Measurements from ENCODE around the gene LGALS3BP. TPM values are rescaled to one million over a fixed set of nuclear protein-coding genes. Genes with fewer than 3 reads are reported as not detected.

LGALS3BP gene
- total RNA-seq, 1 donor from 2014 or later = 417 TPM

DNA sequence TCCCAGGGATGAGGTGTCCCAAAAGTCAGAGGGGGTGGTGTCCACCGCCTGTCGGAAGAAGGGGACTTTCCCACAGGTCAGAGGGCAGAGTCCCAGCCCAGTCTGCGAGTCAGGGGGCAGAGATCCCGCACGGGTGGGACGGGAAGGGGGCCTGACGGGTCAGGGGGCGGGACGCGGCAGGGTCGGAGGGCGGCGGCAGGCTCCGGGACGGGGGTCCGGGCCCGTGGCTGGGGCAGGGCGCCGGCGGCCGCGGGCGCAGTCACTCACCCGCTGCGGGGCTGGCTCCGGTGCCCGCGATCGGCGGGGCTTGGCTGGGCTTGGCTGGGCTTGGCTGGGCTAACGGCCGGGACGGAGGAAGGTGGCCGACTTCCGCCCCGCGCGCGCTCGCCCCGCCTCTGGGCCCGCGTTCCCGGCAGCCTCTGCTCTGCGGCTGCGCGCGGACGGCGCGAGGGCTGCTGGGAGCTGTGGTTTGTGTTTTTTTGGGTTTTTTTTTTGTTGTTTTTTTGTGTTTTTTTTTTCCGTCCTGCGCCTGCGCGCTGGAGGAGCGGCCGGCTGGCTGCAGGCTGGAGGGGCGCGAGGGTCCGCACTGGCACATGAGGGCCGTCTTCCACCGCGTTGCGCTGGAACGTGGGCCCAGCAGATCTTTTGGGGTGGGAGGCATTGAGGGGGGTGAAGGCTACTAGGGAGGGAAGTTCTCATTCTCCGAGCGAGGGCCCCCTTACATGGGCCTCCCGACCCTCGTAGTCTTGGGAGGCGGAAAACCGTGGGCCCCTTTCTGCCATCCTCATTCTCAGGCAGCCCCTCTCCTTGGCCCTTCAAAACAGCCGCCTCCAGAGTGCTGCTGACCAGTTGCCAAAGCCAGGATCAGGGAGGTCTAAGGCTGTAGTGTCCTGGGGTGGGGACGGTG, 29.9 kb upstream of the LGALS3BP start, which contains the start of gene CANT1:
CANT1 (minus strand) TSS at position 368 of the 907 bp plus-strand sequence. CDS start 12,142 bp downstream, outside the sequence.
- TF ChIP-seq, protein P1, sequence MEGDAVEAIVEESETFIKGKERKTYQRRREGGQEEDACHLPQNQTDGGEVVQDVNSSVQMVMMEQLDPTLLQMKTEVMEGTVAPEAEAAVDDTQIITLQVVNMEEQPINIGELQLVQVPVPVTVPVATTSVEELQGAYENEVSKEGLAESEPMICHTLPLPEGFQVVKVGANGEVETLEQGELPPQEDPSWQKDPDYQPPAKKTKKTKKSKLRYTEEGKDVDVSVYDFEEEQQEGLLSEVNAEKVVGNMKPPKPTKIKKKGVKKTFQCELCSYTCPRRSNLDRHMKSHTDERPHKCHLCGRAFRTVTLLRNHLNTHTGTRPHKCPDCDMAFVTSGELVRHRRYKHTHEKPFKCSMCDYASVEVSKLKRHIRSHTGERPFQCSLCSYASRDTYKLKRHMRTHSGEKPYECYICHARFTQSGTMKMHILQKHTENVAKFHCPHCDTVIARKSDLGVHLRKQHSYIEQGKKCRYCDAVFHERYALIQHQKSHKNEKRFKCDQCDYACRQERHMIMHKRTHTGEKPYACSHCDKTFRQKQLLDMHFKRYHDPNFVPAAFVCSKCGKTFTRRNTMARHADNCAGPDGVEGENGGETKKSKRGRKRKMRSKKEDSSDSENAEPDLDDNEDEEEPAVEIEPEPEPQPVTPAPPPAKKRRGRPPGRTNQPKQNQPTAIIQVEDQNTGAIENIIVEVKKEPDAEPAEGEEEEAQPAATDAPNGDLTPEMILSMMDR (IDR thresholded peaks at IDR 0.05) = no peak
- Histone ChIP-seq H3K9me3 (no peaks in the 10 kb centered on the region), H3K4me3 (peak within 1 kb of the TSS; percentile 75), H3K36me3 (no peaks in the 10 kb centered on the region), H3K27ac (peak within 1 kb of the TSS; percentile 94), H3K4me1 (peaks cover 46% of the 10 kb centered on the region), H3K27me3 (ENCODE audit: low read depth) (no peaks in the 10 kb centered on the region)
- peak; percentile 95 to 96 for ATAC-seq
- DNase-seq = peak; percentile 90
- intact Hi-C loops (cut with DNase I) = no loop called here

DNA sequence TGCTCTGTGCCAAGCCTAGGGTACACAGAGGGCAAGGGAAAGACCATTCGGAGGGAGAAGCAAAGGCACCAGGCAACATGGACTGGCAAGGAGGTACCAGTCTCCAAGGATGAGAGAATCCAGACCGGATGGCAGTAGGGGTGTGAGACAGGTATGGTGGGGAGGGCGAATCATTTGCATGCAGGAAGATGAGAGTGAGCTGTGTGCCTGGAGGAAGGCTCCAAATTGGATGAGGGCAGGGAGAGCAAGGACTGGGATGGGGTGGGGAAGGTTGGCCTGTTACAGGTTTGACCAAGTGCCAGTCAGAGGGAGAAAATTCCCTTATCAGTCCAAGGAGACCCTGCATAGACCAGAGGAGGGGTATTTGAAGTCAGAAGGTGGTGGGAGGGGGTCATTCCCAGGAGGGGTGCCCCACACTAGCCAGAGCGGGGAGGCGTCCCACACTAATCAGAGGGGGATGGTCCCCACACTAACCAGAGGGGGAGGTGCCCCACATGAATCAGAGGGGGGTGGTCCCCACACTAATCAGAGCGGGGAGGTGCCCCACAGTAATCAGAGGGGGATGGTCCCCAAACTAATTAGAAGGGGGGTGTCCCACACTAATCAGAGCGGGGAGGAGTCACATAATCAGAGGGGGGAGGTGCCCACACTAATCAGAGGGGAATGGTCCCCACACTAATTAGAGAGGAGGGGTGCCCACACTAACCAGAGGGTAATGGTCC, 29.1 kb upstream of the LGALS3BP start:
- ATAC-seq = no peak
- no peak for DNase-seq
- H3K36me3 ChIP-seq = no peaks in the 10 kb centered on the region
- H3K4me3 ChIP-seq = peak overlapping the region; percentile 75
- no peaks in the 10 kb centered on the region for H3K27me3 ChIP-seq (ENCODE audit: low read depth)
- H3K27ac ChIP-seq = peak overlapping the region; percentile 94
- intact Hi-C loops (cut with DNase I) = no loop called here
- H3K9me3 ChIP-seq = no peaks in the 10 kb centered on the region
- H3K4me1 ChIP-seq = peaks cover 46% of the 10 kb centered on the region
- TF ChIP-seq, protein P1 (IDR thresholded peaks at IDR 0.05) = no peak

DNA sequence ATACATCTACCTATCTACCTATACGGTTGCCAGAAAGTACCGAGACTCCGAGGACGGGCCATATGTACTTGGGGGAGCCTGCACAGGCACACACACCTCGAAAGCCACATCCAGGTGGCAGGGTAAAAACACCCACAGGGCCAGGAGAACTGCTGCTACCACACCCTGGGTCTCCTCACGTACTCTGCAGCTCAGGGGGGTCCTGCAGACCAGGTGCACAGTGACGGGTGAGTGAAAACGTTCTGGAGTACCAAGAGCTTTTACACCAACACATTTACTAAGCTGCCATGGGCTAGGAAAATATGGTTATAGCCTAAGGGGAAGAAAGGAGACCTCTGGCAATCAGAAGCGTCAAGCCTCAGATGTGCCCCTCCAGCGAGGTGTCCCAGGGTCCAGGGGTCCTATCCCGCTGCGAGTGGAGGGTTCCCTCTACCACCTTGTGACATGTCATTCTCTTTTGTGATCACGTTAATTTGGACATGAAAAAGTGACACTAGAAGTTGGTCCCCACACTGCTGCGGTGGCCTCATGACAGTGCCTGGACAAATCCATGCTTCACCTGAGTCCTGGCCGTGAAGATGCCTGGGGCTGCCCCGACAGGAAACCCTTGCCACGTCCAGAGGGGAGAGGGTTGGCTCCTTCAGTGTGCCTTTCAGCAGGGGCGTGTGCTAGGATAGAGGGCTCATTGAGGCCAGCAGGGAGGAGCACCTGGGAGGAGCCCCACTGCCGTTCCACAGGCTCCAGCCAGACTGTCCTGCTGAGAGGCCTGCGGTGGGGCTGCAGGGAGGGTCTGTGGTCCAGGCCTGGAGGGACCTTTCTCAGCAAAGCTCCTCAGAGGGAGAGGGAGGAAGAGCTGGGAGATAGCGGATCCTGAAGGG, 28.0 kb upstream of the LGALS3BP start:
- TF ChIP-seq, protein P1 (IDR thresholded peaks at IDR 0.05) = no peak
- ATAC-seq = no peak
- Histone ChIP-seq H3K27ac (peak overlapping the region; percentile 5), H3K27me3 (ENCODE audit: low read depth) (no peaks in the 10 kb centered on the region), H3K9me3 (no peaks in the 10 kb centered on the region), H3K36me3 (peaks cover under 1% of the 10 kb centered on the region), H3K4me1 (peaks cover 46% of the 10 kb centered on the region), H3K4me3 (peak overlapping the region; percentile 75)
- intact Hi-C loops (cut with DNase I) = no loop called here
- DNase-seq = no peak

DNA sequence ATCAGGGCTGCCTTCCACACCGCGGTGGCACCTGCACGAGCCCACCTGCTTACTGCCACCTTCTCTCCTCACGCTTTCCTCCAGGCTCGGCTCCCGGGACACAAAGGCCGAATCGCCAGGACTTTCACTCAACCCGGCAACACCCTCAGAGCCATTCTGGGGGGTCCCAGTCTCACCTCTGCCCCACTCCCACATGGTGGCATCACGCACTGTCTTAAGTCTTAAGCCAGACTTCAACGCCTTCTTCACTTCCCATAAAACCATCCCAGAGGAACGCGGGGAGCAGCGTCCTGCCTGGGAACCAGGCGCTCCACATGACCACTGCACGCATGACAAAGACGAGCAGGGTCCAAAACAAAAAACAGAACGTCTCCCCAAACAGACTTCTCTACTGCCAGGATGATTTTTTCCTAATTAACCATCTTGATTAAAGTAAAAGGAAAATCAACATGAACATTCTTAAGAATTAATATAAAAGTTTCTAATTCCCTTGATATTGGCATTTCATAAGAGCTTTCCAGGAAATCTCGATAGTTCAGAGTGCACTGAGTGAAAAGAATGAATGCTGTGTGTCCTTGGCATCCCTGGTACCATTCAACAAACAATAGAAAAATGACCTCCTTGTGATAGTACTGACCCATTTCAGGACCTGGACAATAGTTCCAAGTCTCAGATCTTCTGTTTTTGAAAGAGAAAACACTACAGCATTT, 27.2 kb upstream of the LGALS3BP start:
- no peak overlapping the region for H3K4me3 ChIP-seq
- peaks cover 46% of the 10 kb centered on the region for H3K4me1 ChIP-seq
- TF ChIP-seq, protein P1 (IDR thresholded peaks at IDR 0.05) = no peak
- H3K9me3 ChIP-seq = no peaks in the 10 kb centered on the region
- no peak overlapping the region for H3K27ac ChIP-seq
- ATAC-seq (no peak), DNase-seq (no peak)
- no peaks in the 10 kb centered on the region for H3K27me3 ChIP-seq (ENCODE audit: low read depth)
- intact Hi-C loops (cut with DNase I) = no loop called here
- H3K36me3 ChIP-seq = peaks cover 8% of the 10 kb centered on the region

Data from lower lobe of right lung (tissue), 2 donors.